Adipocyte (in vitro differentiated cells): Measurements from ENCODE around the gene ORAI1.
"Not testable (repeated sequence)": the region's sequence is repeated elsewhere in the genome, so short reads cannot be mapped to it uniquely, and the experiment has no call there.

Experiments used
- DNase-seq: peaks from one replicate; pipeline ENCODE4 v3.0.0-alpha.2; 2015; ENCODE audit warnings: low read depth
- H3K27me3 ChIP-seq: replicated peaks from 2 replicates; pipeline ENCODE4 v1.7.0; 2013; ENCODE audit warnings: mild to moderate bottlenecking, low read length, moderate library complexity; ENCODE audit not compliant: control insufficient read depth, insufficient read depth
- H3K36me3 ChIP-seq: 2 replicates; pipeline ENCODE4 v1.7.0; 2013; ENCODE audit warnings: low read length, mild to moderate bottlenecking, moderate library complexity; ENCODE audit not compliant: control insufficient read depth, insufficient read depth, severe bottlenecking
- H3K4me1 ChIP-seq: 2 replicates; pipeline ENCODE4 v1.7.0; 2013; ENCODE audit warnings: mild to moderate bottlenecking, low read length, moderate library complexity; ENCODE audit not compliant: control insufficient read depth, insufficient read depth
- H3K4me3 ChIP-seq: 2 replicates; pipeline ENCODE4 v1.7.0; 2013; ENCODE audit warnings: mild to moderate bottlenecking, low read length, moderate library complexity
- H3K9ac ChIP-seq: 2 replicates; pipeline ENCODE4 v1.7.0; 2013; ENCODE audit warnings: mild to moderate bottlenecking, low read length, moderate library complexity
- H3K9me3 ChIP-seq: 2 replicates; pipeline ENCODE4 v1.7.0; 2013; ENCODE audit warnings: mild to moderate bottlenecking, low read length, moderate library complexity; ENCODE audit not compliant: control insufficient read depth

The ORAI1 gene

DNA sequence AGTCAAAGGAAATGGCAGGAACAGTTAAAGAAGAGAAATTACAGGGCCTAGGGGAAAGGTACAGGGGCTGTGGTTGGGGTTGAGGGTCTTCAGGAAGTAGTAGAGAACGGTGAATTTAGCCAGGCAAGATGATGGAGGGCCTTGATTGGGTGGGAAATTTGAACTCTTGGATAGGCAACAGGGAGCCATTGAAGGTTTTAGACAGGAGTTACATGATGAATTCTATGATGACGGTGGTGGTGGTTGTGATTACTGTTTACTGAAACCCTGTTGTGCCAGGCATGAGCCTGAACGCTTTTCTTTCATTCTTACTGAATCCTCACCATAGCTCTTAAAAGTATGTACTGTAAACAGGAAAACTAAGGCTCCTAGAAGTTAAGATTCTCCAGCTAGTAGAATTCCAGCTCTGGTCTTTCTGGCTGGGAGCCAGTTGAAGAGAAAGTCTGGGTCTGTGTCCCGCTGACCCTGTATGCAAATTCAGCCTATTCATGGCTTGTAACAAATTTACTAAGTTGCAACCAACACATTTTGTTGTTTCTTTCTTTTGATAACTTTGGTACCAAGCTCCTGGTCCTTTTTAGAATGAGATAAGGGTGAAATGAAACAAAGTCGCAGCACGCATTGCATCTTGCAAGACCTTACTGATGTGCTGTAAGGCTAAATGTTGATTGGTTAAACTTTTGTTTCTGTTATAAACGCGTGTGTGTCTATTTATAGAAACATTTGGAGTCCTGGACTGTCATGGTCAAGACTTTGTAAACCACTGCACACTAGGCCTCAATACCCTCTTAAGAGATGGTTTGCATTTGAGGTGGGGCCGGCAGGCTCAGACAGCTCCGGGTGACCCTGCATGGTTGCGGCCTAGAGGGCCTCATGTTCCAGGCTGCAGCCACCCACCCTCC is 6.0 kb downstream of the ORAI1 start:
- Histone ChIP-seq H3K9ac (no peak overlapping the region), H3K27me3 (no peaks in the 10 kb centered on the region), H3K9me3 (no peaks in the 10 kb centered on the region), H3K4me1 (peaks cover 13% of the 10 kb centered on the region), H3K36me3 (no peaks in the 10 kb centered on the region), H3K4me3 (no peak overlapping the region)
- no peak for DNase-seq

GRCh38 chr12:121633833-121634196 is 7.5 kb downstream of the ORAI1 start:
- not testable (repeated sequence) for H3K4me1 ChIP-seq, H3K9ac ChIP-seq, DNase-seq, H3K4me3 ChIP-seq, H3K9me3 ChIP-seq, H3K36me3 ChIP-seq, H3K27me3 ChIP-seq

DNA sequence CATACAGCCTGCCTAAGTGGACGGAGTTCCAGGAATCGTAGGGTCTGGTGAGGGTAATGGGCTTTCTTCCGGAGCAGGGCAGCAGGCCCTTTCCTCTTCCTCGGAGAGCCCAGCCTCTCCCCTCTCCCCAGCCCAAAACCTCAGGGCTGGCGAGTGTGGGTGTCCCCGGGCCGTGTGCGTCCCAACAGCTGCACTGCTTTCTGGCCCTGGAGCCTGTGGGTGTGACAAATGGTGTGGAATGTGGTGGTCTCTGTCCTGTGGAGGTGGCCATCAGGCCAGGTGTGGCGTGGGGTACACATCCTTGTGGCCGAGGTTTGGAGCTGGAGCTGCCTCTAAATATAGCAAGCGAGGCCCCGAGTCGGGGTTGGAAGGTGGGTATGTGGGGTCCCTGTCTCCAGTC is 8.5 kb downstream of the ORAI1 start:
- Histone ChIP-seq H3K4me1 (peaks cover 1% of the 10 kb centered on the region), H3K27me3 (no peaks in the 10 kb centered on the region), H3K4me3 (no peak overlapping the region), H3K36me3 (no peaks in the 10 kb centered on the region), H3K9me3 (no peaks in the 10 kb centered on the region), H3K9ac (no peak overlapping the region)
- no peak for DNase-seq

DNA sequence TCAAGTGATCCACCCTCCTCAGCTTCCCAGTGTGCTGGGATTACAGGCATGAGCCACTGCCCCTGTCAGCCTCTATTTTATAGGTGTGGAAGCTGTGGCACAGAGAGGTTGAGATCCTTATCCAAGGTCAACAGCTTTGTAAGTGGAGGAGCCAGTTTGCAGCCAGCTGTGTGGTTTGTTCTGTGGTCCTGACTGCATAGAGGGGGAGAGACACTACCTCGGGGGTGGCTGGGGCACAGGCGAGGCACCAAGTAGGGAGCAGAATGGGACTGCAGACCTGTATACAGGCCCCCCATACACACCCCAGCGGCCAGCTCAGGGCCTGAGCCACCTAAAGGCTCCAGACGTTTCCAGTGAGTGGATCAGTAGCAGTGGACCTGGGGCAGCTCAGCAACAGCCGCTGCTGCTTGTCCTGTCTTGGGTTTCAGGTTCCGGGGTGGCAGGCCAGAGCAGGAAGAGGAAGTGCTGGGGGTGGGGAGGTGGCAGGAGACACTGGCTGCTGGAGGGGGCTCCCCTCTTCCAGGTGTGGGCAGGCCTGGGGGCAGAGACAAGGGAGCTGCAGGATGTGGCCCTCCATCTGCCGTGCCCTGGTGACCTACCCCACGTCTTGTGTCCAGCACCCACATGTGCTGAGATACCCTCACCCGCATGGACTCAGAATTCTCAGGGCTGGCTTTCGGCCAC is 11.0 kb downstream of the ORAI1 start:
- no peak overlapping the region for H3K9ac ChIP-seq
- H3K4me3 ChIP-seq, result no peak overlapping the region
- H3K4me1 ChIP-seq, result no peaks in the 10 kb centered on the region
- DNase-seq, result no peak
- no peaks in the 10 kb centered on the region for H3K9me3 ChIP-seq
- H3K36me3 ChIP-seq, result no peaks in the 10 kb centered on the region
- H3K27me3 ChIP-seq, result no peaks in the 10 kb centered on the region

DNA sequence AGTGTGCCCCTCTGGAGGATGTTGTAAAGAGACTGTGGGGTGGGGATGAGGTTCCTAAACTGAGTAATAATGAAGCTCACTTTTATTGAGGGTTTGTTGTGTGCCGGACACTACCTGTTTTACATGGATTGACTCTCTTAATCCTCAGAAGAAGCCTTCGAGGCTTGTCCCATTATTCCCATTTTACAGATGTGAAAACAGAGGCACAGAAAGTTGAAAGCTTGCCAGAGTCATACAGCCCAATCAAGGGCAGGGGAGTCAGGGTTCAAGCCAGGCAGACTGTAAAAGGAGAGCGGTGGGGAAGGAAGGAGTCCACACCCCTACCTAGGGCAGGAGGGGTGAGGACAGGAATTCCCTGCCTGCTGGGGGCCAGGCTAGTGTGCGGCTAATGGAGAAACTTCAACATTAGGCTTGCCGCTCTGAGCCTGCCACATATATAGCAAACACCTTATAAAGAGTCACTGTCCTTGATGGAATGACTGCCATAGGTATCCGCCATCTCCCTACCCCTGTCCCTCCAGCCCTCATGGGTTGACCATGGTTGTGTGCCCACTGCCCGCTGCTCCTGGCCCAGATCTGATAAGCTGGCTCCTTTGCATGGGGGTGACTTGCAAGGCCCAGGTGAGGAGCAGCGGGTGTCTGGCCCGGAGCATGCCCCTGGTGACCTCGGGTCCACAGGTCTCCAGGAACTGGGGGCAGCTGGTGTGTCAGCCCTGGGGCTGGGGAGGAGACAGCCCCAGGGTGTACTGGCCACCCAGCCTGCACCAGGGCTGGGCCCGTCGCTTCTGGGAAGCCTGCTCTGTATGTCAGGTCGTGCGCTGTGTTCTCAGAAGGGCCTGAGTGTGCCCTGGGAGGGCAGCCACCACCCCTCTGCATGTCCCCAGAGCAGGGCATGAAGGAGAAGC is 12.2 kb downstream of the ORAI1 start:
- Histone ChIP-seq H3K9ac (no peak overlapping the region), H3K4me1 (no peaks in the 10 kb centered on the region), H3K4me3 (no peak overlapping the region), H3K9me3 (no peaks in the 10 kb centered on the region), H3K27me3 (no peaks in the 10 kb centered on the region), H3K36me3 (no peaks in the 10 kb centered on the region)
- DNase-seq, result no peak

DNA sequence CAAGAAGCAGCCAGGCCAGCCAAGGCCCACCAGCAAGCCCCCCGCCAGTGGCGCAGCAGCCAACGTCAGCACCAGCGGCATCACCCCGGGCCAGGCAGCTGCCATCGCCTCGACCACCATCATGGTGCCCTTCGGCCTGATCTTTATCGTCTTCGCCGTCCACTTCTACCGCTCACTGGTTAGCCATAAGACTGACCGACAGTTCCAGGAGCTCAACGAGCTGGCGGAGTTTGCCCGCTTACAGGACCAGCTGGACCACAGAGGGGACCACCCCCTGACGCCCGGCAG is 15.0 kb downstream of the ORAI1 start:
- DNase-seq, result no peak
- Histone ChIP-seq H3K4me3 (no peak overlapping the region), H3K36me3 (no peaks in the 10 kb centered on the region), H3K9ac (no peak overlapping the region), H3K4me1 (no peaks in the 10 kb centered on the region), H3K9me3 (no peaks in the 10 kb centered on the region), H3K27me3 (no peaks in the 10 kb centered on the region)

DNA sequence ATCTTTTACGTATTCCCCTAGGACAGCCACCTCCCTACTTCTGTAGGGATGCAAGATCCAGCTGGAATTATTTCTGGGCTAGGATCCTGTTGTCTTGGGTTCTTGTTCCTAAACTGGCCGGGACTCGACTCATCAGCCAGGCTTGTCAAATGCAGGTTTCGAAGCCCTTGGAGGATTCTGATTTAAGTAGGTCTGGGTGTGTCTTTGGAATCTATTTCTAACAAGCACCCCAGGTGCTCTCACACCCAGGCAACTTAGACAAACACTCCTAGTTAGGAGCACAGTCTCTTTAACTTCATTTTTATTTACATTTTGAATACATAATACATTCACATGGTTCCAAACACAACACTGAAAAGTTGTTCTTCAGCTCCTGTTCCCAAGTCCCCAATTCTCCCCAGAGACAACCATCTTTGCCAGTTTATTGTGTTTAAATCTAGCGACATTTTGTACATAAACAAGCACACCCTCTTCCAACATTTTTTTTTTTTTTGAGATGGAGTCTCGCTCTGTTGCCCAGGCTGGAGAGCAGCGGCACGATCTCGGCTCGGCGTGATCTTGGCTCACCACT is 22.2 kb downstream of the ORAI1 start:
- Histone ChIP-seq H3K4me1 (no peaks in the 10 kb centered on the region), H3K9ac (no peak overlapping the region), H3K27me3 (no peaks in the 10 kb centered on the region), H3K4me3 (no peak overlapping the region), H3K36me3 (no peaks in the 10 kb centered on the region), H3K9me3 (no peaks in the 10 kb centered on the region)
- no peak for DNase-seq

DNA sequence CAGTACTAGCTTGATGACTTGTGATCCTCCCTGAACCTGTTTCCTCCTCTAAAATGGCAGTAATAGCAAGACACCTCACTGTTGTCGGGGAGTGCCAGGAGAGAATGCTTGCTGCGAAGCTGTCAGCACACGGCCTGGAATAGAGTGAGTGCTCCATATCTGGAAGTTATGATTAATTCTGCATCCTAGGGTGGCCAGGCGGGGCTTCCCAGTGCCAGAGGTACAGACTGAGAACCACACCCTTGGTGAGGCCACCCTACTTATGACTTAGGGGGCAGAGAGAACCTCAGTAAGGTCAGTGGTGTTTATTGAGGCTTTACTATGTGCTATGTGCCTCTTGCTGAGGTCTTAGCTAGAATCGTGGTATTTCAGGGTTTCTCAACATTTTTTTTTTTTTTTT is 23.0 kb downstream of the ORAI1 start:
- Histone ChIP-seq H3K9ac (no peak overlapping the region), H3K4me3 (no peak overlapping the region), H3K4me1 (no peaks in the 10 kb centered on the region), H3K36me3 (no peaks in the 10 kb centered on the region), H3K9me3 (no peaks in the 10 kb centered on the region), H3K27me3 (no peaks in the 10 kb centered on the region)
- no peak for DNase-seq

DNA sequence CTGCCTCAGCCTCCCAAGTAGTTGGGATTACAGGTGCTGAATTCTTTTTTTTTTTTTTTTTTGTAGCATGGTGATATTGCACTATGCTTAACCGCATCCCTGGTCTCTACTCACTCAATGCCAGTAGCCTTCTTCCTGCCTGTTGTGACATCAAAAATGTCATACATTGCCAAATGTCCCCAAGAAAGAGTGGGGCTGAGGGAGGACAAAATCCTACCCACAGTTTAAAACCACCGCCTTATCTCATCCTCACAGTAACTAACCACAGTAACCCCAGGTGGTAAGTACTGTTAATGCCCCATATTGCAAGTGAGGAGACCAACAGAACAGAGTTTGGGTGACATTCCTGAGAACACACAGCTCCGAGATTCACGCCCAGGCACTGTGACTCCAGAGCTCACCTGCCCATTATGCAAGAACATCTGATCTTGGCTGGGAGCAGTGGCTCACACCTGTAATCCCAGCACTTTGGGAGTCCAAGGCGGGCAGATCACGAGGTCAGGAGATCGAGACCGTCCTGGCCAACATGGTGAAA is 23.6 kb downstream of the ORAI1 start:
- H3K9me3 ChIP-seq, result no peaks in the 10 kb centered on the region
- H3K4me3 ChIP-seq, result no peak overlapping the region
- no peak for DNase-seq
- no peaks in the 10 kb centered on the region for H3K4me1 ChIP-seq
- no peak overlapping the region for H3K9ac ChIP-seq
- H3K27me3 ChIP-seq, result no peaks in the 10 kb centered on the region
- no peaks in the 10 kb centered on the region for H3K36me3 ChIP-seq

GRCh38 chr12:121651320-121651719 is 25.0 kb downstream of the ORAI1 start:
- no peak for DNase-seq
- Histone ChIP-seq H3K4me1 (no peaks in the 10 kb centered on the region), H3K36me3 (no peaks in the 10 kb centered on the region), H3K9ac (no peak overlapping the region), H3K4me3 (no peak overlapping the region), H3K9me3 (no peaks in the 10 kb centered on the region), H3K27me3 (no peaks in the 10 kb centered on the region)
